ENCODE measurements around the gene CIB4. TPM values are rescaled to one million over a fixed set of nuclear protein-coding genes. Genes with fewer than 3 reads are reported as not detected.
A peak's percentile ranks its signal among the peaks of the same experiment; 100 is the strongest.

CIB4 gene
- total RNA-seq, 2 donors from 2014 or later = not detected

DNA sequence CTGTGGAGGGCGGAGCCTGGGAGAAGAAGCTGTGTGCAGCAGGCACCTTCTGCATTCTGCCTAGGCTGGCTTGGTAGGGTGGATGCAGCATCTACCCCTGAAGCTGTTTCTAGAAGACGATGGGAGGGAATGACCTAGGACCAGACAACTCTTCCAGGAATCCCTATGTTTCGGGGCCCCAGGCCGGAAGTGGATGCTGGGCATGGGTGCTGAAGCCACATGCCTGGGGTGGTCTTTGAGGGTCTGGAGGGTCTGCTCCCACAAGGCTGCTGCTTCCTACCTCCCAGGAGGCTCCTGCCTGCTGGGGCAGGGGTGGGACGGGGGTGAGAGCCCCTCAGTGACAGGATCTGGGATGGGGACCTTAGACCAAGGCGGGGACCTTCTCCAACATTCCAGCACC lies 61.0 kb downstream of the CIB4 start:
- no peaks in the 10 kb centered on the region for H3K27me3 ChIP-seq

DNA sequence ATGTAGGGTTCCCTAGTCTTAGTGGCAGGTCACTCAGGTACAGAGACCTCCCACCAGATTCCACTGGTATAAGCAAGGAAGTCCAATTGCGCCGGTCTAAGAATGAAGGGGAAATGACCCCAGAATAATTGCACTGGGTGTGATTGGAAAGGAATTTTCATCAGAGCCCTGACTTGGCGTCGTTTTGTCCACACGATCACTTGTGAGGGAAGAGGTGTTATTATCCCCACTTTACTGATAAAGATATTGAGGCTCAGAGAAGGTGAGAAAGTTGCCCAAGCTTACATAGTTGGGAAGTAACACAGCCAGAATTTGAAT lies 61.5 kb downstream of the CIB4 start:
- no peaks in the 10 kb centered on the region for H3K4me1 ChIP-seq
- TF ChIP-seq, protein P1, sequence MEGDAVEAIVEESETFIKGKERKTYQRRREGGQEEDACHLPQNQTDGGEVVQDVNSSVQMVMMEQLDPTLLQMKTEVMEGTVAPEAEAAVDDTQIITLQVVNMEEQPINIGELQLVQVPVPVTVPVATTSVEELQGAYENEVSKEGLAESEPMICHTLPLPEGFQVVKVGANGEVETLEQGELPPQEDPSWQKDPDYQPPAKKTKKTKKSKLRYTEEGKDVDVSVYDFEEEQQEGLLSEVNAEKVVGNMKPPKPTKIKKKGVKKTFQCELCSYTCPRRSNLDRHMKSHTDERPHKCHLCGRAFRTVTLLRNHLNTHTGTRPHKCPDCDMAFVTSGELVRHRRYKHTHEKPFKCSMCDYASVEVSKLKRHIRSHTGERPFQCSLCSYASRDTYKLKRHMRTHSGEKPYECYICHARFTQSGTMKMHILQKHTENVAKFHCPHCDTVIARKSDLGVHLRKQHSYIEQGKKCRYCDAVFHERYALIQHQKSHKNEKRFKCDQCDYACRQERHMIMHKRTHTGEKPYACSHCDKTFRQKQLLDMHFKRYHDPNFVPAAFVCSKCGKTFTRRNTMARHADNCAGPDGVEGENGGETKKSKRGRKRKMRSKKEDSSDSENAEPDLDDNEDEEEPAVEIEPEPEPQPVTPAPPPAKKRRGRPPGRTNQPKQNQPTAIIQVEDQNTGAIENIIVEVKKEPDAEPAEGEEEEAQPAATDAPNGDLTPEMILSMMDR (IDR thresholded peaks at IDR 0.05) = no peak
- no peak for TF ChIP-seq POLR2A (IDR thresholded peaks at IDR 0.05)
- no peak for ATAC-seq

More for the DNA sequence above, 61.0 kb downstream of the CIB4 start:
- ATAC-seq = no peak
- DNase-seq = no peak
- no peak overlapping the region for H3K4me3 ChIP-seq
- WGBS, 2 donors = 91 to 92% methylated on average over 4 to 6 of the region's 6 CpGs
- H3K27ac ChIP-seq = no peak overlapping the region
- no peak for TF ChIP-seq POLR2A (IDR thresholded peaks at IDR 0.05)
- TF ChIP-seq, protein P1 (IDR thresholded peaks at IDR 0.05) = no peak
- intact Hi-C loops (cut with DNase I) = no loop called here
- H3K9me3 ChIP-seq = no peaks in the 10 kb centered on the region
- no peaks in the 10 kb centered on the region for H3K36me3 ChIP-seq (replicated peaks in 1 of 2; ENCODE audit: insufficient read depth in 1 of 2, low read depth in 2 of 2)
- no peaks in the 10 kb centered on the region for H3K4me1 ChIP-seq

DNA sequence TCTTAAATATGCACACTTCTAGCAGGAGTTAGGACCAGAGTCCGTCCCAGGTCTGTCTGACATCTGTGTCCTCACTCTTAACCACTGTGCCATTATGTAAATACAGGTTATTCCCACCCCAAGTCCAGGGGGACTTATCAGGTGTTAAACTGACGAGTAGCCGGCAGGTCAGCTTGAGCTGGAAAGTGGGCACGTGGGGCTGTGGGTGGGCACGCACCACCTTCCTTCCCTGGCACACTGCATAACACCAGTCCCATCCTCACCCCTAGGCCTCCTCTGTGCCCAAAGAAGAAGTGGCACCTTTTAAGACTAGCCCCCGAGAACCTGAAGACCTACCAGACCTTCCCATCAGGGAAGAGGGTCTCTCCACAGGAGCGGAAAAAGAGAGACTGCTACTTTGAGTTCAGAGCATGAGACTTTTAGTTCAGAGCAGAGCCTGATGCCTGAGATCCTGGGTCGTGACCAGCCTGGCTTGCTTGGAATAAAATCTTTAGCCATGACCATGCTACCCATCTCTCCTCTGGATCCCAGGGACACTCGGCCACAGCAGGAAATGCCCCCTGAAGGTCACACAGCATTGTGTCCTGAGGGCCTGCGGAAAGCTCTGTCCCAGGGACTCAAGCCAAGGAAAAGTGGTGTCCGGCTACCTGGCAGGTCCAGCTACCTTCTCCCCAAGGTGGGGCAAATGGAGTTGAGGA lies 62.0 kb downstream of the CIB4 start:
- 73 to 78% methylated on average over 11 of the region's 11 CpGs for WGBS, 2 donors
- no peak for TF ChIP-seq POLR2A (IDR thresholded peaks at IDR 0.05)
- TF ChIP-seq, protein P1 (IDR thresholded peaks at IDR 0.05) = no peak
- DNase-seq (no peak), ATAC-seq (no peak)
- no peak overlapping the region for H3K4me3 ChIP-seq
- H3K36me3 ChIP-seq (replicated peaks in 1 of 2; ENCODE audit: insufficient read depth in 1 of 2, low read depth in 2 of 2) = no peaks in the 10 kb centered on the region
- no peak overlapping the region for H3K27ac ChIP-seq
- H3K4me1 ChIP-seq = no peaks in the 10 kb centered on the region
- intact Hi-C loops (cut with DNase I) = no loop called here
- H3K9me3 ChIP-seq = no peaks in the 10 kb centered on the region
- no peaks in the 10 kb centered on the region for H3K27me3 ChIP-seq

More for the DNA sequence above, 61.5 kb downstream of the CIB4 start:
- no peak overlapping the region for H3K4me3 ChIP-seq
- H3K27me3 ChIP-seq = no peaks in the 10 kb centered on the region
- intact Hi-C loops (cut with DNase I) = no loop called here
- no peaks in the 10 kb centered on the region for H3K9me3 ChIP-seq
- no peak overlapping the region for H3K27ac ChIP-seq
- no peak for DNase-seq
- WGBS, 2 donors = 78 to 86% methylated on average over 5 of the region's 5 CpGs
- H3K36me3 ChIP-seq (replicated peaks in 1 of 2; ENCODE audit: insufficient read depth in 1 of 2, low read depth in 2 of 2) = no peaks in the 10 kb centered on the region

DNA sequence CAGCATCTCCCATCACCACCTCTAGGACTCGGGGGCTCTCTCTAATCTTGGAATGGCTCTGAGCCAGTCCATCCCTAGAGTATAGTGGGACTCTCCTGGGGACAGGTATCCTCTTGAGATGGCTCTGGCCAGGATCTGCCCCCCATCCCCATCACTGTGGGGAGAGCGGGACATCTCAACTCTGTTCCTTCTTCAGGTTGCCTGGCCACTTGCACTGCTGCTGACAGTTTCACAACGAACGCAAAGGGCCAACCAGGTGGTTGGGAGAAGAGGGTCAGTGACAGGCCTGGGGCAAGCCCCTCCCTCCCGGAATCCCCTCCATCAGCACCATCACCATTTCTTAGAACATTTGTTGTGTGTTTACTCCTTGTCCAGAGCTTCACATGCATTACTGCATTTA lies 62.6 kb downstream of the CIB4 start:
- no peak for DNase-seq
- Histone ChIP-seq H3K36me3 (replicated peaks in 1 of 2; ENCODE audit: insufficient read depth in 1 of 2, low read depth in 2 of 2) (no peaks in the 10 kb centered on the region), H3K9me3 (no peaks in the 10 kb centered on the region), H3K27ac (no peak overlapping the region), H3K4me1 (no peaks in the 10 kb centered on the region), H3K27me3 (no peaks in the 10 kb centered on the region), H3K4me3 (no peak overlapping the region)
- no peak for ATAC-seq
- 62 to 67% methylated on average over 4 to 5 of the region's 5 CpGs for WGBS, 2 donors
- TF ChIP-seq POLR2A (IDR thresholded peaks at IDR 0.05) = no peak
- TF ChIP-seq, protein P1 (IDR thresholded peaks at IDR 0.05) = no peak
- intact Hi-C loops (cut with DNase I) = no loop called here

DNA sequence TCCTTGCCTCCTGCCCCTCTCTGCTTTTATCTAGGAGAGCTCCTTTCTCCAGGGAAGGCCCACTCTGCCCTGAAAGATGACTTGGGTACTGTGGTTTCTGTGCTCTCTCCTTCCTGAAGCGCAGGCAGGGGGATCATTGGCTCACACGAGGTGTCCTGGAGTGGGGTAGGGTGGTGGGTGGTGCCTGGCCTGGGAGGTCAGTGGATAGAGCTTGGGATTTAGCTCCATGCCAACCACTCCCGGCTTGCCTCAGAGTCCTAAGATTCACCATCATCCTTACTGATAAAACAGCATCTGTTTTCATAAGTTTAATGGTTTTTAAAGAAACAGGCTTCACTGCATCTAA lies 63.1 kb downstream of the CIB4 start:
- Histone ChIP-seq H3K4me3 (no peak overlapping the region), H3K27me3 (no peaks in the 10 kb centered on the region), H3K9me3 (no peaks in the 10 kb centered on the region), H3K4me1 (no peaks in the 10 kb centered on the region), H3K27ac (no peak overlapping the region), H3K36me3 (replicated peaks in 1 of 2; ENCODE audit: insufficient read depth in 1 of 2, low read depth in 2 of 2) (no peaks in the 10 kb centered on the region)
- TF ChIP-seq, protein P1 (IDR thresholded peaks at IDR 0.05) = no peak
- TF ChIP-seq POLR2A (IDR thresholded peaks at IDR 0.05) = no peak
- intact Hi-C loops (cut with DNase I) = no loop called here
- WGBS, 2 donors = 51 to 55% methylated on average over 3 of the region's 3 CpGs
- DNase-seq (no peak), ATAC-seq (peak; percentile 8)
